CD14-positive monocyte (primary cell): ENCODE results near the gene ATP2C2. TPM values are rescaled to one million over a fixed set of nuclear protein-coding genes. Genes with fewer than 3 reads are reported as not detected.

Source experiments
- DNase-seq, 3 donors: peaks; one replicate each; pipeline ENCODE4 v3.0.0-alpha.2; 2011 to 2022
- H2AFZ ChIP-seq: 2 replicates; pipeline ENCODE4 v1.6.0; 2012; ENCODE audit warnings: mild to moderate bottlenecking, low read depth, low read length, inconsistent platforms; ENCODE audit not compliant: insufficient read depth, poor library complexity, severe bottlenecking
- H3K27ac ChIP-seq, 2 donors: 1 replicate in 1 of 2; 2 replicates in 1 of 2; pipeline ENCODE4 v1.5.1; 2012 to 2013; ENCODE audit warnings: low read length in 2 of 2, control low read depth in 1 of 2, inconsistent platforms in 1 of 2, low read depth in 1 of 2, mild to moderate bottlenecking in 1 of 2
- H3K27me3 ChIP-seq, 2 donors: one replicate each; pipeline versions ENCODE4 v1.6.0 to v1.6.1; 2011 to 2013; ENCODE audit warnings: low read length in 2 of 2; ENCODE audit not compliant: control insufficient read depth in 2 of 2, insufficient read depth in 2 of 2
- H3K36me3 ChIP-seq, 2 donors: replicated peaks in 1 of 2; 1 replicate in 1 of 2; 2 replicates in 1 of 2; pipeline versions ENCODE4 v1.5.1 to v1.6.1; 2012 to 2013; ENCODE audit warnings: low read length in 2 of 2, control low read depth in 1 of 2, inconsistent platforms in 1 of 2, mild to moderate bottlenecking in 1 of 2; ENCODE audit not compliant: insufficient read depth in 2 of 2, control insufficient read depth in 1 of 2
- H3K4me1 ChIP-seq, 2 donors: 1 replicate in 1 of 2; 2 replicates in 1 of 2; pipeline versions ENCODE4 v1.5.1 to v1.6.1; 2012 to 2013; ENCODE audit warnings: low read length in 2 of 2, control low read depth in 1 of 2, inconsistent platforms in 1 of 2, mild to moderate bottlenecking in 1 of 2, moderate library complexity in 1 of 2; ENCODE audit not compliant: insufficient read depth in 2 of 2, control insufficient read depth in 1 of 2
- H3K4me2 ChIP-seq: replicated peaks from 2 replicates; pipeline ENCODE3; 2012; ENCODE audit warnings: low read length, moderate library complexity, mild to moderate bottlenecking; ENCODE audit not compliant: poor library complexity, severe bottlenecking; ENCODE audit errors: extremely low read depth
- H3K4me3 ChIP-seq, 3 experiments: fragments of 200-600 bp in 1 of 3; sonication (generic) in 1 of 3; replicated peaks in 1 of 3; 1 replicate in 2 of 3; 2 replicates in 1 of 3; pipeline ENCODE4 v1.5.1; 2011 to 2013; ENCODE audit warnings: low read length in 3 of 3, mild to moderate bottlenecking in 3 of 3, control low read depth in 2 of 3, low read depth in 2 of 3, inconsistent platforms in 1 of 3, moderate library complexity in 1 of 3
- H3K79me2 ChIP-seq: 2 replicates; pipeline ENCODE4 v1.6.0; 2012; ENCODE audit warnings: mild to moderate bottlenecking, control low read depth, inconsistent platforms, low read length, moderate library complexity; ENCODE audit not compliant: insufficient read depth
- H3K9ac ChIP-seq: 2 replicates; pipeline ENCODE4 v1.6.0; 2017; ENCODE audit warnings: low read length, mild to moderate bottlenecking; ENCODE audit not compliant: insufficient read depth, poor library complexity, severe bottlenecking
- H3K9me3 ChIP-seq, 2 donors: replicated peaks in 1 of 2; 1 replicate in 1 of 2; 2 replicates in 1 of 2; pipeline versions ENCODE4 v1.5.1 to v1.6.1; 2012 to 2013; ENCODE audit warnings: low read length in 2 of 2, control low read depth in 1 of 2; ENCODE audit not compliant: control insufficient read depth in 1 of 2, insufficient read depth in 1 of 2
- H4K20me1 ChIP-seq: 2 replicates; pipeline ENCODE4 v1.6.0; 2012; ENCODE audit warnings: mild to moderate bottlenecking, low read length, control low read depth, moderate library complexity; ENCODE audit not compliant: insufficient read depth
- H3K27ac Mint-ChIP-seq, 7 donors: one replicate each; pipeline ENCODE4 v1.8.0; 2020; ENCODE audit warnings: mild to moderate bottlenecking in 7 of 7, mixed read lengths in 7 of 7, moderate library complexity in 6 of 7, inconsistent platforms in 2 of 7
- H3K27me3 Mint-ChIP-seq, 3 donors: one replicate each; pipeline ENCODE4 v1.8.0; 2021 to 2022; ENCODE audit warnings: low read depth in 3 of 3, mild to moderate bottlenecking in 3 of 3, mixed read lengths in 3 of 3, moderate library complexity in 3 of 3, inconsistent platforms in 1 of 3
- H3K36me3 Mint-ChIP-seq, 2 donors: one replicate each; pipeline ENCODE4 v1.8.0; 2020; ENCODE audit warnings: mixed read lengths in 2 of 2, inconsistent platforms in 1 of 2, mild to moderate bottlenecking in 1 of 2
- H3K4me1 Mint-ChIP-seq: one replicate; pipeline ENCODE4 v1.8.0; 2020; ENCODE audit warnings: mild to moderate bottlenecking, mixed read lengths
- H3K4me3 Mint-ChIP-seq, 2 donors: one replicate each; pipeline ENCODE4 v1.8.0; 2020; ENCODE audit warnings: mild to moderate bottlenecking in 2 of 2, mixed read lengths in 2 of 2, moderate library complexity in 1 of 2
- H3K9me3 Mint-ChIP-seq, 7 donors: one replicate each; pipeline ENCODE4 v1.8.0; 2020 to 2022; ENCODE audit warnings: mixed read lengths in 7 of 7, mild to moderate bottlenecking in 6 of 7, moderate library complexity in 6 of 7, inconsistent platforms in 2 of 7
- WGBS: methylation state at CpG from one replicate; pipeline ENCODE4 v1.1.5; 2013; ENCODE audit warnings: missing lambda C conversion rate; ENCODE audit not compliant: insufficient coverage; 5-methylcytosine and 5-hydroxymethylcytosine counted together
- intact Hi-C, 2 donors: fragments of 100-400 bp; cut with micrococcal nuclease; formaldehyde crosslinking; loops; one replicate each; pipeline versions ENCODE4 v1.15.0 to v1.15.1; 2023
- polyA plus RNA-seq, 3 donors: library from polyadenylated mRNA; depleted of rRNA in 1 of 3; unstranded in 2 of 3; stranded (reverse) in 1 of 3; fragments of 300-500 nt in 2 of 3; fragments of >200 nt in 1 of 3; fragmentation: Illumina TruSeq in 2 of 3; gene quantifications; 1 replicate in 2 of 3; 2 replicates in 1 of 3; pipeline ENCODE4 v1.2.3, GENCODE V29; 2012 to 2021
- TF ChIP-seq, protein P1 (sequence below): fragments of 200-600 bp; IDR thresholded peaks from one replicate; pipeline ENCODE4 v1.8.0; 2022; ENCODE audit warnings: antibody characterized with exemption, mild to moderate bottlenecking

ATP2C2 gene
- polyA plus RNA-seq, 3 donors, result 0.05 TPM; not detected in 2

DNA sequence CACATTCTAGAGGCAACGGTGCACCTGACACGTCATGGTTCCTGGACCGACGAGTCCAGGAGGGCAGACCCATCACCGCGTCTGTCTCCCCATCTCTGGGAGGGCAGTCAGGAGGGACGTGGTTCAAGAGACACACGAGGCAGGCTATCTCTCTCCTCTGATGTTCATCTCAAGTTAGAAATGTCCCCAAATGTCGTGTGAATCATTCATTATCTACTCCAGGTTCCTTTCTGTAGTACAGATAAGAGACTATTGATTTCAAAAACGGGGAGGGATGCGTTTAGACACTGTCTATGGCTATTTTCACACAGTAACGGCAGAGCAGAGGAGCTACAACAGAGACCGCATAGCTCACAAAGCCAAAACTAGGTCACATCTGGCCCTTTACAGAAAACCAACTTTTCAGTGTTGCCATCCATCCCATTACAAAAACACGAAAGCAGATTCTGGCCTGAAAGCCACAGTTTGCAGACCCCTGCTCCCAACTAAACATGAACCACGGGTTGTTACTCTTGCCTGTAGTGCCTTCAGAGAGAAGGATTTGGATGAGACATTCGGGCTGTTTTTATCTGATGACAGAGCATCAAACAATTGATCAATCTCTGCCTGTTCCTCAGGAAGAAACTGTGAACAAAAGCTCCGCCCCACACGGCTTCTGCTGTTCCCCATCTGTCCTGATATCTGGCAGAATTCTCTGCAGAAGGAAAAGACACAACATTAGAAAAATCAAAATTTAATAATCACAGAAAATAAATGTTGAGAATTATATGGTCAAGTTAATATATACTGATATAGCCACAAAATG is 129.3 kb downstream of the ATP2C2 start:
- Histone ChIP-seq H3K9ac (no peak overlapping the region), H3K79me2 (no peaks in the 10 kb centered on the region), H3K4me2 (no peak overlapping the region), H2AFZ (no peak overlapping the region), H3K9me3 (peaks cover 2 to 10% of the 10 kb centered on the region in 2 donors), H4K20me1 (no peaks in the 10 kb centered on the region), H3K4me1 (no peaks in the 10 kb centered on the region), H3K27ac (no peak overlapping the region), H3K4me3 (no peak overlapping the region), H3K27me3 (no peaks in the 10 kb centered on the region), H3K36me3 (peaks cover 9 to 52% of the 10 kb centered on the region in 2 donors)
- intact Hi-C loops, result no loop called here
- no peak for DNase-seq
- H3K9me3 Mint-ChIP-seq, result peaks cover 4 to 13% (median 6%) of the 10 kb centered on the region in 7 donors
- H3K27me3 Mint-ChIP-seq, result peaks cover 0 to 2% (median 0%) of the 10 kb centered on the region in 3 donors
- 100% methylated on average over 11 of the region's 18 CpGs for WGBS
- H3K4me1 Mint-ChIP-seq, result no peaks in the 10 kb centered on the region
- peaks cover 44 to 60% of the 10 kb centered on the region in 2 donors for H3K36me3 Mint-ChIP-seq
- TF ChIP-seq, protein P1, sequence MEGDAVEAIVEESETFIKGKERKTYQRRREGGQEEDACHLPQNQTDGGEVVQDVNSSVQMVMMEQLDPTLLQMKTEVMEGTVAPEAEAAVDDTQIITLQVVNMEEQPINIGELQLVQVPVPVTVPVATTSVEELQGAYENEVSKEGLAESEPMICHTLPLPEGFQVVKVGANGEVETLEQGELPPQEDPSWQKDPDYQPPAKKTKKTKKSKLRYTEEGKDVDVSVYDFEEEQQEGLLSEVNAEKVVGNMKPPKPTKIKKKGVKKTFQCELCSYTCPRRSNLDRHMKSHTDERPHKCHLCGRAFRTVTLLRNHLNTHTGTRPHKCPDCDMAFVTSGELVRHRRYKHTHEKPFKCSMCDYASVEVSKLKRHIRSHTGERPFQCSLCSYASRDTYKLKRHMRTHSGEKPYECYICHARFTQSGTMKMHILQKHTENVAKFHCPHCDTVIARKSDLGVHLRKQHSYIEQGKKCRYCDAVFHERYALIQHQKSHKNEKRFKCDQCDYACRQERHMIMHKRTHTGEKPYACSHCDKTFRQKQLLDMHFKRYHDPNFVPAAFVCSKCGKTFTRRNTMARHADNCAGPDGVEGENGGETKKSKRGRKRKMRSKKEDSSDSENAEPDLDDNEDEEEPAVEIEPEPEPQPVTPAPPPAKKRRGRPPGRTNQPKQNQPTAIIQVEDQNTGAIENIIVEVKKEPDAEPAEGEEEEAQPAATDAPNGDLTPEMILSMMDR, result no peak
- no peak overlapping the region for H3K27ac Mint-ChIP-seq
- no peak overlapping the region for H3K4me3 Mint-ChIP-seq

DNA sequence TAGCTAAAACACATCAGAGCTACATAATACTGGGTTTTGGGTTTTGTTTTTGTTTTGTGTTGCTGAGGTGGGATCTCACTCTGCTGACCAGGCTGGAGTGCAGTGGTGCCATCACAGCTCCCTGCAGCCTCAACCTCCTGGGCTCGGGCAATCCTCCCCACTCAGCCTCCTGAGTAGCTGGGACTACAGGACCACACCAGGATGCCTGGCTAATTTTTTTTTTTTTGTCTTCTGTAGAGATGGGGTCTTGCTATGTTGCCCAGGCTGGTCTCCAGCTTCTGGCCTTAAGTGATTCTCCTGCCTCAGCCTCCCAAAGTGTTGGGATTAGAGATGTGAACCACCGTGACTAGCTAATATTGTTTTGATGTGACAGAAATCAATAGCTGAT is 129.9 kb downstream of the ATP2C2 start:
- intact Hi-C loops, result no loop called here
- peaks cover 5 to 46% of the 10 kb centered on the region in 2 donors for H3K36me3 ChIP-seq
- H3K4me3 Mint-ChIP-seq, result no peak overlapping the region
- H3K27me3 Mint-ChIP-seq, result peaks cover 0 to 2% (median 0%) of the 10 kb centered on the region in 3 donors
- H3K4me1 Mint-ChIP-seq, result peaks cover 1% of the 10 kb centered on the region
- TF ChIP-seq, protein P1, result no peak
- peaks cover 41 to 55% of the 10 kb centered on the region in 2 donors for H3K36me3 Mint-ChIP-seq
- no peaks in the 10 kb centered on the region for H3K27me3 ChIP-seq
- H3K9me3 ChIP-seq, result peaks cover 0 to 6% of the 10 kb centered on the region in 2 donors
- no peak overlapping the region for H2AFZ ChIP-seq
- H3K27ac ChIP-seq, result no peak overlapping the region
- no peak overlapping the region for H3K9ac ChIP-seq
- H3K79me2 ChIP-seq, result no peaks in the 10 kb centered on the region
- WGBS, result no CpG with 5 or more reads among the region's 2 CpGs
- H3K9me3 Mint-ChIP-seq, result peaks cover under 1 to 8% (median 4%) of the 10 kb centered on the region in 7 donors
- no peaks in the 10 kb centered on the region for H4K20me1 ChIP-seq
- H3K4me1 ChIP-seq, result no peaks in the 10 kb centered on the region
- no peak overlapping the region for H3K27ac Mint-ChIP-seq
- no peak overlapping the region for H3K4me2 ChIP-seq
- DNase-seq, result no peak
- no peak overlapping the region for H3K4me3 ChIP-seq
